NCI-H2196 (cell line): ENCODE data around the gene C3orf49.

Experiments
- DNase-seq: peaks from one replicate; lab custom pipeline; 2025; ENCODE audit not compliant: unreplicated experiment; lab: John Stamatoyannopoulos, UW

C3orf49 gene

DNA sequence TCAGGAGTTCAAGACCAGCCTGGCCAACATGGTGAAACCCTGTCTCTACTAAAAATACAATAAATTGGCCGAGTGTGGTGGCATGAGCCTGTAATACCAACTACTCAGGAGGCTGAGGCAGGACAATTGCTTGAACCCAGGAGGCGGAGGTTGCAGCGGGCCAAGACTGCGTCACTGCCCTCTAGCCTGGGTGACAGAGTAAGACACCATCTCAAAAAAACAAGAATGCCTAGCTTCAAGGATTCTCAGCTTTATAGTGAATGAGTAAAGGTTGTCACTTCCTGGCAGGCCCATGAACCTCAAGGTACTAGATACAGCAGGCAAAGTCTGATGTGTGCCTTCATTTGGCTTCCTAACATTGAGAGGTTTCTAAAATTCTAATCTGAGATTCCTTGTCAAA is 30.1 kb downstream of the C3orf49 start:
- DNase-seq: no peak

DNA sequence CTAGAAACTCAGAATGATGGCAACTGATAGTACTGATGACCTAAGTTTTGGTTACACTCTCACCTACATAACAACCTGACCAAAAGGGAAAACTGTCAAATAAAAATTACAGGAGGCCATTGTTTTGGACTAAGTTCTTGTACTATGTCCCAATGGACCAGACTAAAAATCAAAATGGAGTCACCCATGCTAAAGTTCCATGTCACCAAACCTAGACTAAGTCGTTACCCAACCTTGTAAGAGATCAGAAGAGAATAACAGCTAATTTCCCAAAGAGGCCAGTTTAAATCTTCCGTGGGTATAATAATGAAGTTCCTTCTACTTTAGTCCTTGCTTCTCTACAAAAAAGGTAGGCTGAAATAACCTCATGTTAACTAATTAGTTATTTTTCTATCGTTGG is 32.2 kb downstream of the C3orf49 start:
- DNase-seq: no peak

DNA sequence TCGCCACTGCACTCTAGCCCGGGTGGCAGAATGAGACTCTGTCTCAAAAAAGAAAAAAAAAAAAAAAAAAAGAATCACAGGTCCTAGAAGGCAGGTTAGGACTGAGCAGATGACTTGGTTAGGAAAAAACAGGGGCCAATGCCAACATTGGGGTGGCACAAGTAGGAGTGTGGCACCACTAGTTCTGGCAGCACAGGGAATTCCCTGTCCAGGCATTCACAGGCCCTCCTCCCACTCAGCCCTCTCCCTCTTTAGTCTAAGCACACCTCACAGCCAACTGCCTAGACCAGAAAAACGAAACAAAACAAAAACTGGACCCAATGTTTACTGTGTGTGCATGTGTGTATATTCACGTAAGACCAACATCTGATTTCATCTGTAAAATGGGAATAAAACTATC is 34.0 kb downstream of the C3orf49 start:
- DNase-seq: no peak

DNA sequence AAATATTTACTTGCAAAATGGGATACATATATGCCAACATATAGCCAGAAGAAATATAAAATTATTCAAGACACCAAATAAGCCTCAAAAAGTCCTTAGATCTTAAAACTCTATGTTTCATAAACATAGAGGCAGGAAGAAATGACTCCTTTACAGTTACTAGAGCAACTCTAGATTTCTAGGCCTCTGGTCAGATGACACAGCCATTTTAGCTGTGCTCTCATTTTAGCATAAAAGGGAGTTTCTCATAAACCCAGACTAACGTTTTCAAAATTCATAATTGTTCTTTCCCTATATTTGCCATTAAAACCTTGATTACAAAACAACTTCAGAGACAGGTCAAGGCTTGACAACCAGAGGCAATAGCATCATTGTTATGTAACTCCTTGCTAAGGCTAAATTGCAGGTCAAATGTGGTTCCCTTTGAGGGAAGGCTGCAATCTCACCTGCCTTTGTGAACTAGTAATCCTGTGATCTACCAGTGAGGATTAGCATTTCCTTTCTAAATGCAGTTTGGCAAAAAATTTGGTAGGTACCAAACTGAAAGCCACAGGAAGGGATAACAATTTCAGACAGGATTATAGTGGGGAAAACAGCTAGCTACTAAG is 36.3 kb downstream of the C3orf49 start:
- DNase-seq: no peak

DNA sequence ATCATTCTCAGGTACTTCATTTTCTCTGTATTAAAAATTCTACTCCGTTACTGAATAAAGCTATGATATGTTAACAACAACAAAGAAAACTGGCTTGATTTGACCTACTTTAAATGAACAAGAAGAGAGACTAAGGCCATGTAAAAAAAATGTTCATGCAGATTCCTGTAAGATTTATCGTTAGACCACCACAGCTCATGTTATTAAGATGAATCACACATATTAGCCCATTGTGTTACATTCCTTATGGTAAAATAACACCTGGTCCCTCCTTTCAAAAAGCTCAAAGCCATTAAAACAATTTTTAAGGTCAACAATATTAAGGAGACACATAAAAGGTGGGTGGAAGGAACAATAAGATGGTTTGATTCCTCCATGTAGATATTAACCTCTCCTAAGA is 38.2 kb downstream of the C3orf49 start:
- no peak for DNase-seq

DNA sequence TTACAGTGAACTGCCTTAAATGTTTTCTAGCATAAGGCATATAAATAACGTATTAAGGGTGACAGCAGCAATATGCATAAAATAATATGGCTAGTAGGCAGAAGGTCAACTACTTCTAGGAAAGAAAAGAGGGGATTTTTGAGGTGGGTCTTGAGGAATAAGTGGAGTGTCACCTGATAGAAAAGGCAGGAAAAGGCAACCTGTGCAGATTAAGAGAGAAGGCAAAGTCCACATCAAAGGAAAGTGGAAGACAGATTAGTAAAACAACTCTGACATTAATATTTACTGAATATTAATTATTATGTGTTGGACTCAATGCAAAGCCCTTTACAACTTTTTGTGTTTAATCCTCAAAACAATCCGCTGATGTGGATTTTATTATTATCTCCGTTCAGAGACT is 41.7 kb downstream of the C3orf49 start:
- no peak for DNase-seq

DNA sequence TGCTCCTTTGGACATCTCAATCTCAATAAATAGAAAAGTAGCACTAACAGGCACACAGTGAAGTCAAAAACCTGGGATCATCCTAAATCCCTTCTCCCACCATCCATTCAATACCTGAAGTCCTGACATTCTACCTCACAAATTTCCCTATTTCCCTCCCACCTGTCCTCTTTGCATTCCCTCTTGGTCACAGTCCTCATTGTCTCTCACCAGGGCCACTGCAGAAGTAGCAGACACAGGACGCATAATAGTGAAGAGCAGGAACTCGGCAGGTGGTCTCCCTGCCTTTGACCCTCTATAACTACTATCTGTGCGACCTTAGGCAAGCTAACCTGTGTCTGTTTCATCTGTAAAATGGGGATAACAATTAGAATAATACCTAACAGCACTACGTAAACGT is 42.2 kb downstream of the C3orf49 start:
- DNase-seq: no peak

DNA sequence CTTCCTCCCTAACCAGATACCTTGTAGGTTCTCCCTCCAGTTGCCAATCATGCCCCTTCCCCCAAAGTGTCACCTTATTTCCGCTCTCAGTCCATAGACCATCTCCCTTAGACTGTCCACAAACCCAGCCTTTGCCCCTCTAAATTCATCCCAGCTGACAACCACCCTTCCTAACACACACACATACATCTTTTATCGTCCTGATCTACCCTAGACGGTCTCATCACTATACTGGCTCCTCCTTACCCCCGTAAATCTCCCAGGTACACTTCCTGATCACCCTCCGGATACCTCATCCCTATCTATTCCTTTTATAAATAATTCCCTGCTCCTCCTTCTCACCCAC is 43.7 kb downstream of the C3orf49 start:
- DNase-seq: no peak

DNA sequence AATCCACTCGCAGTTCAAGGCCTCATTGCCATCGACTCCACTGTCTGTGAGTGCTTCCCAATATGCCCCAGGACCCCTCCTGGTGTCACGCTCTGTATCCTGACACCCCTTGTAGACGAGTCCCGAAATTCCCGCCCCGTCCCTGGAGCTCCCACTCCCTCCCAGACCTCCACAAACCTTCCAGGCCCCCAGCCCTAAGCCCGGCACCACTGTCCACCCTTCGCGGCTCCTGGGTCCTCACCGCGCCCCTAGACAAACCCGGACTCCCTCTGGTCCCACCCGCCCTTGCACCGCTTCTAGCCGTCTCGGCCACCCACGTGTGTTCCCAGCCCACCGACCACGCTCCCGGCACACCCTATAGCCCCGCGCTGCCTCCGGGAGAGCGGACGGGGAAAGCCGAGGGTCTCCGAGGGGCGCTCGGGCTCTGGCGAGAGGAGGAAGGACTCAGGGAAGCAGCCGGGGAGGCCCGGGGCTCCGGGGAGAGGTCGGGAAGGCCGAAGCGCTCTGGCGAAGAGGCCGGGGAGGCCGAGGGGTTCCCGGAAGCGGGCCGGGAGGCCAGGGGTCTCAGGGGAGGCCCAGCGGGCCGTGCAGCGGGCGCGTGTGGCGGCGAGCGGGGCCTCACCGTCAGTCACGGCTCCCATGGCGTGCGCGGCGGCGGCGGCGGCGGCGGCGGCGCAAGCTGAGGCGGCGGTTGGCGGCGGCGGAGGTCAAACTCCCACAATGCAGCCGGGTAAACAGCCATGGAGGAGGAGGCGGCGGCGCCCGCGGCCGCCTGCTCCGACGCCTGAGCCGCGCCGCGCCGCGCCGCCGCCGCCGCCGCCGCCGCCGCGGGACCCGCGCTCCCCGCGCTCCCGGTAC is 44.3 kb downstream of the C3orf49 start, which contains the start of the genes ATXN7 and THOC7:
Gene ATXN7 (plus strand): TSS at position 718 of the 858 bp plus-strand sequence. CDS start 48,732 bp downstream, outside the sequence.
Gene THOC7 (minus strand): TSS at position 656 of the 858 bp plus-strand sequence. CDS start 15 bp downstream, at position 641.
- peak; percentile 11 for DNase-seq

DNA sequence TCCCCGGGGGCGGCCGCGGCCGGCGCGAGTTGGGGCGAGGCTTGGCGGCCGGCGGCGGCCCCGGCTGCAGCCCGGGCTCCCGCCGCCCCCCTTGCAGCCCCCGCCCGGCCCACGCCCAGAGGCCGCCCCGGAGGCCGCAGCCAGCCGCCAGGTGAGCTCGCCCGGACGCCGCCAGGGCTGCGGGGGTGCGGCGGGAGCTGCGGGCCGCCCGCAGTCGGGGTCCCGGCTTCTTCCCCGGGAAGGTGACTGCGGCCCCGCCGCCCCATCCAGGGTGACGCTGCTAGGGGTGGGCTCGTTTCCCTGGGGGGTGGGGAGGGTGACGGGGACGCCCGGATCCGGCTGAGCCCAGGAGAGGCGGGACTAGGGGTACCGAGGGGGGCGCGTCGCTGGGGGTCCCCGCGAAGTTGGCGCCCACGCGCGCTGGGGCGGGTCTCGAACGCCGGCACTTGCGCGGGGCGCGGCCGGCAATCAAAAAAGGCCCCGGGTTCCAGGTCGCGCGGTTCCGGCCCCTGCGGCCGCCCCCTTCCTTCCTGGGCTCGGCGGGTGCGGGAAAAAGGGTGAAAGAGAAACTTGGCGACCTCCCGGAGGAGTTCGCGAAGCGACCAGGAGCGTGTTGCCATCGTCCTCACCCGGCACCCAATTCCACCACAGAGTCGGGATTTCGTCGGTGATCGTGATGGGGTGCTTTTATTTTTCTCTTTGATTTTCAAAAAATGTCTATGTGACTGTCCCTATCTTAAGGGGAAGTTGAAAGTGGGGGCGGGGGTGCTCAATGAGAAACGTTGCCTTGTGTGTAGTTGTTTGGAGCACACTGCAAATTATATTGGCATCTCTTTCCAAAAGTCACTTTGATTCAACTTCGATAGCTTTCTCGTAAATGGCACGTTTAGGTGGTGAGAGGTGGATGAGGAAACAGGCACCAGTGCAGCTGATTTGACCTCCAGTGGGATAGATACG is 45.2 kb downstream of the C3orf49 start:
- peak; percentile 11 for DNase-seq

DNA sequence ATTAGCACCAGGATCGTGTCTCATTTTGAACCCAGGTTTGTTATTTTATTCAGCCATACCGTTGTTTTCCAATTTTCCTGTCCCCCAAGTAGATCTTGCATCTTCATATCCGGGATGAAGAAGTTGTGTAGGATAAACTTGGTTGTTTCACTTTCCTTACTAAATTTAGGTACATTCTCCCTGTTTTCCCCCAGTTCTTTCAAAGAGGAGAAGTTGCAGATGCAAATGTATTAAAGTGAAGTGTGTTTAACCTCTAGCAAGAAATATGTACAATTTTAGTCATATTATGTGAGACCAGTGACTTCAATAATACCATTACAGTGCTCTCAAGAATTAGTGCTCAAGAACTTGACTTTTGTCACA is 45.8 kb downstream of the C3orf49 start:
- DNase-seq: no peak

DNA sequence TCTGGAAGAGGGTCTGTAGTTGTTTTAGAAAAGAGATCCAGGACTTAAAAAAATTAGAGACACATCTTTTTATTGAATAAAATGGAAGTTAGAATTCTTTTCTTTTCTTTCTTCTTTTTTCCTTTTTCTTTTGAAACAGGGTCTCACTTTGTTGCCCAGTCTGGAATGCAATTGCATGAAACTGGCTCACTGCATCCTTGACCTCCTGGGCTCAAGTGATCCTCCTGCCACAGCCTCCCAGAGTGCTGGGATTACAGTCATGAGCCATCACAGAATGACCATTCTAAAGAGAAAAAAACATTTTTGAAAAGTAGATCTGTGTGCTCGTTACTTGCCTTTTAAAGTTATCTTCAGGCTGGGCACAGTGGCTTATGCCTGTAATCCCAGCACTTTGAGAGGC is 48.1 kb downstream of the C3orf49 start:
- no peak for DNase-seq

DNA sequence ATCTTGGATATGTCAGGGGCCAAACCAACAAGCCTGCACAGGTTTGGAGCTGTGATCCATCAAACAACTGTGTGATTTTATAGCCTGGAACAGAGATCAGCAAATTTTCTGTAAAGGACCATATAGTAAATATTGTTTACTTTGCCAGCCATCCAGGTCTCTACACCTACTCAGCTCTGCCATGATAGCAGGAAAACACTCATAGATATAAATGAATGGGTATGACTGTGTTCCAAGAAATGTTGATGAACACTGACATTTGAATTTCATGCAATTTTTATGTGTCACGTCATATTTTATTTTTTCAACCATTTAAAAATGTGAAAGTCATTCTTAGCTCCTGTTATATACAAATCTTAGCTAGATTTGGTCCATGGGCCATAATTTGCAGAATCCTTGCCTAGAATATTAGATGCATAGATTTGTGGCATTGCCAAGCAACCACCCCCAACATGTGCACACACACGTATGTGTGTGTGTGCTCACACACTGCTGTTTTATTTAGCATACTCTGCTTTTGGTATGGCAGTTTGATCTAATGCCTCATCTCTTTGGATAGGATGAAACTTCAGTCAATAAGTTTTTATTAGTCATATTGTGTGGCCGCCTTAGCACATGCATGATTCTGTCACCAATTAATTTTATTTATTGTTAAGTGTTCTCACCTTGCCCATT is 51.0 kb downstream of the C3orf49 start:
- DNase-seq: no peak

DNA sequence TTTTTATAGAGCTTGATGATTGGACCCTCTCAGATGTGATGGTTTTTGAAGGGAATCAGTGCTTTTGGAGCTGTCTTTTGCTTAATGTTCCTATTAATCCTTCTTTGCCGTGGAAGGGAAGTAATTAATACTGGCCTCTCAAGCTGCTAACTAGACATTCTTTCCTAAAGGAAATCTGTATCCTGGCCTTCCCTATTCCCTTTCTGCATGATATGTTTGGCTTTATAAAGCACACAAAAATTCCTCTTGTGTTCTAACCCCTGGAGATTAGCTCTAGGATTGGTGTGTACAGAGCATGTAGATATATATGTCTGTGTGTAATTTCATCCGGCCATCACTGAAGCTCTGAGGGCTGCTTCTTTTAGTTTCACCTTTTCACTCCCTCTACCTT is 51.5 kb downstream of the C3orf49 start:
- no peak for DNase-seq

DNA sequence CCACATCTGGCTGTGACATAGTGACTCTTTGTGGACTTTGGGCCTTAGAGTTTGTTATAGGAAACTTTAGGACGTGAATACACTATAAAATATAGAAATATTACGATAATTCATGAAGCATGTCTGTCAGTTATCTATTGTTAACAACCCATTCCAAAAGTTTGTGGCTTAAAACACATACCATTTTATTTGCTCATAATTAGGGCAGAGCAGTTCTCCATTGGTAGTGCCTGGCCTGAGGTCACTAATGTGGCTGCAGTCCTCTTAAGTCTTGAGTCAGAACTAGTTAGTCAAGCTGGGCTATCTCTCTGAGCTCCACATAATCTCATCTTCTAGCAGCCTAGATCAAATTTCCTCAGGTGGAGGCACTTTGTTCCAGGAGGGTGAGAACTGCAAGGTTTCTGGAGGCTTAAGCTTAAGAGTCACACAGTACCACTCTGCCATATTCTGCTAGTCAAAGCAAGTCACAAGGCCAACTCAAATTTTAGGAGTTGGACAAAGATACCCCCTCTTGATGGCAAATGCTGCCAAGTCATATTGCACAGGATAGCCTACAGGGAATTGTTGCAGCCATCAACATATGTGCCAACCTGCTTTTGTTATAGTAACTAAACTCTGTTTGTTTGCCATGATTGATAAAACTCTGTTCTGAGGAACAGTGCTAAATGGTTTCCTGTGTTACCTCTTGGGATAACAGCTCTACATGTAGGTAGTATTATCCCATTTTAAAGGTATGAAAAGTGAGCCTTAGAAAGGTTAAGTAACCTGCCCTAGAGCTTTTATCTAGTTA is 53.2 kb downstream of the C3orf49 start:
- DNase-seq: no peak

DNA sequence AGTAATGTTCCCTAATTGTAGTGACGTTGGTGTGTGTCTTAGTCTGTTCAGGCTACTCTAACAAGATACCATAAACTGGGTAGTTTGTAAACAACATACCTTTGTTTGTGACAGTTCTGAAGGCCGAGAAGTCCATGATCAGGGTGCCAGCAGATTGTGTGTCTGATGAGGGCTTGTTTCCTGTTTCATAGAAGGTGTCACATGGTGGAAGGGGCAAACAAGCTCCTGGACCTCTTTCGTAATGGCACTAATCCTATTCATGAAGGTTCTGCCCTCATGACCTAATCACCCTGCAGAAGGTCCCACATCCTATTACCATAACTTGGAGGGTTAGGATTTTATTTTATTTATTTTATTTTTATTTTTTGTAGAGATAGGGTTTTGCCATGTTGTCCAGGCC is 55.7 kb downstream of the C3orf49 start:
- DNase-seq: no peak

DNA sequence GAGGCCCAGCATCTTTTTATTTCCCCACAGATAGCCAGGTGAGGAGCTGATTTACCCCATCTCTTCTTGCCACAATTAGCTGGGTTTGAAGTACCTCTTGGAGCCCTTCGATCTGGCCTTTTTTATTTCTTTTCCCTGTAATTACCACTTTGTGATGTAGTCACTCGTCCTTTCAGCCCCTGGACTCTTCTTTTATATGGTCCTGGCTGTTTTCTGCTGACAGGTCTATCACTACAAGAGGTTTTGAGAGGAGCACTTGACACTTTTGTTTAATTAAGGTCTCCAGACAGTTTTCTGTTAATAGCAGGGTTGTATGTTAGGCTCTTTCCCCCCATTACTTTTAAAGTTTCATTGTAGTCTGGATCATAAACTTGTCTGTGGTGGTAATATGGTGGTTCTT is 56.4 kb downstream of the C3orf49 start:
- DNase-seq: no peak

DNA sequence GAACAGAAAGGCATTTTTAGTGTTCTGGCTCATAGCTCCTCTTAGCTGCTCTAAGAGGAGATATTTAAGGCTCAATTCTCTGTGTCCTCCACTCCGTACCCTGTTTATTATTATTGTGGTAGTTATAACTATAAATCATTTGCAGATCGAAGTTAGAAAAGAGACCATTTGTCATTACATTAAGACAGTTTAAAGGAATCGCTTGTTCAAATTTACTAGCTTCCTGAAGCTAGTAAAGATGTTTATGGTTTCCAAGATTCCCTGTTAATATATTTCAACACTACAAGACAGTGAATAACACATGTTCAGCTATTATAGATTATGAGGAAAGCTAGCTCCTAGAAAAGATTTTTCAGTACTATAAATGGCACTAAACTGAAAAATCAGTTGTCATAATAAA is 57.2 kb downstream of the C3orf49 start:
- no peak for DNase-seq

DNA sequence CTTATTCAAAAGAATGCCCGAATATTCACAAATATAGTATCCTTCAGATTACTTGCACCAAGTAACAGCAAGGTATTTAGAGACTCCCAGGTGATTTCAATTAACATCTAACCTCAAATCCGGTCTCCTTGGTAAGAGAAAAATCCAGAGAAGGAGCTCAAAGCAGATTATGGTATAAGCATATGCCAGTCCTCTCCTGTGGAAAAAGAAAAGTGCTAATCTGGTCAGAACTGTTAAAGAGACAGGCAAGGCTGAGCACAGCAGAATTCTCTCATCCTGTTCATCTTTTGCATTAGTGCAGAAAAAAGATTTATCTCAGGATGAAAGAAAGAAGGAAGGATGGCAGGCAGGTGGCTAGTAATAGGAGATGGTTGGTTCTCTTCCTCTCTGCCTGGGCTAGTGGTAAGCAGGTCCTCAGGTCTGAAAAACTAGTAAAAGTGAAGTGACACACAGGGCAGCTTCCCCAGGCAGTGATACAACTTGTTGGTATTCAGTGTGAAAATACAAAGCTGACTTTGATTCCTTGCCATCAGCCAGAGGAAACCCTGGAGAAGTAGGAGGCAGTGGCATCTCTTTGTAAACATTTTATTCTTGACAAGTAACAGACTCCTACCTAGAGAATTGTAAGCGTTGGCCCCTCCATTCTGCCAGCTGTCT is 58.8 kb downstream of the C3orf49 start:
- no peak for DNase-seq
